GM21360 (cell line): ENCODE measurements around the gene STX7.
"Not testable (repeated sequence)": the region's sequence is repeated elsewhere in the genome, so short reads cannot be mapped to it uniquely, and the experiment has no call there.

Experiments
- ATAC-seq: cut with Tn5 transposase; IDR thresholded peaks from one replicate; pipeline ENCODE4 v1.9.1; 2021; ENCODE audit warnings: mild to moderate bottlenecking, moderate library complexity; ENCODE audit not compliant: unreplicated experiment

The STX7 gene, protein sequence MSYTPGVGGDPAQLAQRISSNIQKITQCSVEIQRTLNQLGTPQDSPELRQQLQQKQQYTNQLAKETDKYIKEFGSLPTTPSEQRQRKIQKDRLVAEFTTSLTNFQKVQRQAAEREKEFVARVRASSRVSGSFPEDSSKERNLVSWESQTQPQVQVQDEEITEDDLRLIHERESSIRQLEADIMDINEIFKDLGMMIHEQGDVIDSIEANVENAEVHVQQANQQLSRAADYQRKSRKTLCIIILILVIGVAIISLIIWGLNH

DNA sequence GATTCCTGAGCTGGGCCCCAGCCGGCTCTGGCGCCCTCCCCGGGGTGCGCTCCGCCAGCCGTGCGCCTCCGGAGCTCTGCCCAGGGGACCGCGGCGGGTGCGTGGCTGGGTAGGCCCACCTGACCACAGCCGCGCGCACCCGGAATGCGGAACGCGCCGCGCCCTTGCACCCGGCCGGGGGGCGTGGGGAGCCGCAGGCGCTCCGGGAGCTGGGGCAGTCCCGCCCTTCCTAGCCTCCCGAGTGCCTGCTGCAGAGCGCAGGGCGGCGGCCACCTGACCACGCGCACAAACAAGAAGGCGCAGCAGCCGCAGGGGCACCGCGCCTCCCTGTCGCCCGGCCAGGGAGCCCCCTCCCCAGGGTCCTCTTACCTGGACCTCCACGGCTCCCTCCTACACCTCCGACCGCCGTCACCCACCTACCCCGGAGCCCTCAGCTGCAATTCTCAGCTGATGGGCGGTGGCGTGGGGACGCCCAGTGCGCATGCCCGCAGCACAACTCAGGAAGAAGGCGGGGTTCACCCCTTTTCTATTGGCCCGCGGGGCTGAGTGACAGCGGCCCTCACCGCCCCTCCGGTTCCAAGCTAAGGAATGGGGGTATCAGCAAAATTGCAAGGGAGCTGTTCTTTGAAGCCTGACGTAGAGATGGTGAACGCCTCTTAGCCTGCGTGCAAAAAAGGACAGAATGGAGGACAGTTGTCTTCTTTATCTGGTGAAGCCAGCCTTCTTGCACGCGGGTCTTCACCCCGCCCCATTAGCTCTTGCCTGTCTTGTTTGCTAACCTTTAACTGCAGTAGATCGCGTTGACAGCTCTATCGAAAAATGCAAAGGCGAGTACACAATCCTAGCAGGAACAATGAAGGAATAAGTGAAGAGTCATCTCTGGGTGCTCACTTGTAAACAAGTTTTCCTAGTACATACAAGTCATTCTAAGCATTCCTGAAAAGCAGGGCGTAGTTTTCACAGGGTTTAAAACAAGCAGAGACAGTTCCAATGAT is at the start of gene STX7:
Gene STX7, minus strand, starts transcription at position 479 of the 995 bp plus-strand sequence. CDS start 9,586 bp downstream, outside the sequence.
- ATAC-seq: peak; percentile 83

DNA sequence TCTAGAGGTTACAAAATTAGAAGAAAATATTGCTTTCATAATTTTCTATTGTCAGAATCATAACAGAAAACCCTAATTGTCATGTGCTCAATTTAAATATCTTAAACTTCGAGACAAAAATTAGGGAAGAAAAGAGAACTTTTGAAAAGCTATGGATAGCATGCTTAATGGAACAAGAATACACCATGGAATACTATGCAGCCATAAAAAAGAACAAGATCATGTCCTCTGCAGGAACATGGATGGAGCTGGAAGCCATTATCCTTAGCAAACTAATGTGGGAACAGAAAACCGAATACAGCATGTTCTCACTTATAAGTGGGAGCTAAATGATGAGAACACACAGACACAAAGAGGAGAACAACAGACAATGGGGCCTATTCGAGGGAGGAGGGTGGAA is 47.2 kb upstream of the STX7 start:
- ATAC-seq: not testable (repeated sequence)

DNA sequence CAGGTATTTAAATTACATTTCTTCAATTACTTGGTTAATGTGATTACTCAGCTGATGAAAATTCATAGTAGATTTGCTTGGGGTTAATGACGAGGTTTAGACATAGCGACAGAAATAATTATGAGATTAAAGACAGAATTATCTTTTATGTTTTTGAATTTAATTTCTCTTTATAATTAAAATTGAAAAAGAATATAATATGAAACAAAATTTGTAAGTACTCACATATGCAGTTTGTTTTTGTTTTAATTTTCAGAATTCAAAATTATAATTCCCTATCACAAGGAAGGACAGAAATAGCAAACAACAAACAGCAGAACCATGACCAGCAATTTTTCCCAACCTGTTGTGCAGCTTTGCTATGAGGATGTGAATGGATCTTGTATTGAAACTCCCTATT is 39.5 kb upstream of the STX7 start, which contains the start of gene TAAR8:
Gene TAAR8, plus strand, starts transcription at position 301 of the 400 bp plus-strand sequence. Its CDS starts 21 bp downstream, at position 322.
- no peak for ATAC-seq

DNA sequence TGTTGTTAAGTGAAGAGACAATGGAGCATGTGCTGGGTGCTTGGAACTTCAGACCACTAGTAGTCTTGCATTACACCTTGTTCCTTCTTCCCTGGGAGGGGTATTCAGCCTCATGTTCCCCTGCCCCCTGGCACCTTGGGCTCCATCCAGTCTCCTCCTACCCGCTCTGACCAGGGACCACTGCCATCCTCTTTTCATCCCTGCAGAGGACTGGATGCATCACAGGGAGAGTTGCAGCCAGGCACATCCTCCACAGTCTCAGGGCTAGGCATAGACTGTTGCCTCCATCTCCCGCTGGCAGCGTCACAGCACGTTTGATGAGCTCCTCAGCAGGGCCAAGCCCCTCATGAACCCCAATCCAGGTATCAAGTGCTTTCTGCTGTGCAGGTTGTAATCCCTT is 38.3 kb upstream of the STX7 start:
- no peak for ATAC-seq

DNA sequence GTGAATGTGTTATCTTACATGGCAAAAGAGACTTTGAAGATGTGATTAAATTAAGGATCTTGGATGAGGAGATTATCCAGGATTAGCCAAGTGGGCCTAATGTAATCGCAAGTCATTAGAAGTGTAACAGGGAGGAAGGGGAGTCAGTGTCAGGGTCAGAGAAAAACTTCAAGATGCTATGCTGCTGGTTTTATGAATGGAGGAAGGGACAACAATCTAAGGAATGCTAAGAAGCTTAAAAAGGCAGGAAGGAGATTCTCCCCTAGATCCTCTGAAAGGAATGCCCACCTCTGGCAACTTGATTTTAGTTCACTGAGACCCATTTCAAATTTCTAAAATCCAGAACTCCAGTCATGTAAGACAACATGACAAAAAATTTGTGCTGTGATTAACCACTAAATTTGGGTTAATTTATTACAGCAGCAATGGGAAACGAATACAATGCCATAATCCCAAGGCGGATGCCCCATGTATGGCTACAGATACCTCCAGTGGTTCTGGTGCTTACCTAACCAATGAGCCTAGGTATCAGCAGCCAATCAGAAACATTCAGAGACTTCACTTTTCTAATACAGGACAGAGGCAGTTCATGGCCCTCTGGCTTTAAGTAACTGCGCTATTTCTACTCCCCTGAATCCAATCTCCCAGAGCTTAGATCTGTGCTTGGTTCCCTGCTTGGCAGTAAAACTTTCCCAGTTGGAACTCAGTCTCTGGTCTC is 36.0 kb upstream of the STX7 start:
- no peak for ATAC-seq

DNA sequence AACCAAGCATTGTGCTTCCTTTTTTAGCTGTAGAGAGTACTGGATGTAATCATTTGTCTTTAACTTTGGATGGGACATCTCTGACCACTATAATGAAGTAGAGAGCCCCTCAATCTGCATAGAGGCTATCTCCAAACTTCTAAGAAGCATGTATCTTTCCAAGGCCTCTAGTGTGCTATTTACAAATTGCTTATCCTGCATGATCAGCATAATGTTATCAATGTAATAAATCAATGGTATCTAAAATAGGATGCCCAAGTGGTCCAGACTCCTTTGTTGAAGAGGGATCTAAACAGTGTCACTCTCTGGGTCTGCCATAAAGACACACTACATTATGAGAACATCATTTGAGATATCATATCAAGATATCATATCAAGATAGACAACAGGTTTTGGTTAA is 31.9 kb upstream of the STX7 start:
- ATAC-seq: no peak

DNA sequence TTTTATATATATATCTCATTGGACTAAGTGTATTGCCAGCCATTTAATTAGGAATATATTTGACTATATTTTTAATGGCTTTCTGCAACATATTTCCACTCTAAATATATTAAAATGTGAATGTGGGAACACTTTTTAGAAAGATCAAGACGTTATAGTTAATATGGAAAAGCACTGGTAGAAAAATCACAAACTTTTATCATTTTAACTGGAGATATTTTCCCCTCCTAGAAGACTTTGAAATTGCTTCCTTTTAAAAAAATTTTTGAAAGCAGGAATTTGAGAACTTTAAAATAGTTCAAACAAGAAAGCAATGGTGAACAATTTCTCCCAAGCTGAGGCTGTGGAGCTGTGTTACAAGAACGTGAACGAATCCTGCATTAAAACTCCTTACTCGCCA is 25.1 kb upstream of the STX7 start, which contains the start of gene TAAR9:
Gene TAAR9, plus strand, starts transcription at position 301 of the 400 bp plus-strand sequence. Its CDS starts 13 bp downstream, at position 314.
- ATAC-seq: no peak

DNA sequence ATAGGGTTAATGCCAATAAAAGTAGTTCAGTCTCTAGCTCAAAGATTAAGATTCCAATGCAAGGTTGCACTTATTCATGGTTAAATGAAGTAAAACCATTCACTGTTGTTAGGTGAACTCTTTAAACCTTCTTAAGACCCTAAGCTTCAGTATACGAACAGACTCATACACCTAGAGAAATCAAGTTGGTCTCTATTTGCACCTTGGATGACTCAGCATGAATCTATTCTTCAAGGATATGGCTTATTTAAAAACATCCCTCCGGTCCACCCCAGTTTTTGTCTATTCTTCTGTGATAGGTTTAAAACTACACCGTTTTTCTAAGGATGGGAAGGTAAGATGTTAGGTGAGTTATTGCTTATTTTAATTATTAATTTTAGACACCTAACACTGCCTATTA is 24.2 kb upstream of the STX7 start:
- ATAC-seq: no peak

DNA sequence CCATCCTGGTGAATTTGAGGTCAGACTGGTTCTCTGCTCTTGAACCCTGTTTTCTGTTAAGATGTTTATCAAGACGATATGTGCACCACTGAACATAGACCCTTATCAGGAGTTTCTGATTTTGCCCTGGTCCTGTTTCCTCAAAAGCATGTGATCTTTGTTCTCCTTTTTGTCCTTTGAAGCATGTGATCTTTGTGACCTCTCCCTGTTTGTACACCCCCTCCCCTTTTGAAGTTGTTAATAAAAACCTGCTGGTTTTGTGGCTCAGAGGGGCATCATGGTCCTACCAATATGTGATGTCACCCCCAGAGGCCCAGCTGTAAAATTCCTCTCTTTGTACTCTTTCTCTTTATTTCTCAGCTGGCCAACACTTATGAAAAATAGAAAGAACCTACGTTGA is 21.6 kb upstream of the STX7 start:
- ATAC-seq: not testable (repeated sequence)

DNA sequence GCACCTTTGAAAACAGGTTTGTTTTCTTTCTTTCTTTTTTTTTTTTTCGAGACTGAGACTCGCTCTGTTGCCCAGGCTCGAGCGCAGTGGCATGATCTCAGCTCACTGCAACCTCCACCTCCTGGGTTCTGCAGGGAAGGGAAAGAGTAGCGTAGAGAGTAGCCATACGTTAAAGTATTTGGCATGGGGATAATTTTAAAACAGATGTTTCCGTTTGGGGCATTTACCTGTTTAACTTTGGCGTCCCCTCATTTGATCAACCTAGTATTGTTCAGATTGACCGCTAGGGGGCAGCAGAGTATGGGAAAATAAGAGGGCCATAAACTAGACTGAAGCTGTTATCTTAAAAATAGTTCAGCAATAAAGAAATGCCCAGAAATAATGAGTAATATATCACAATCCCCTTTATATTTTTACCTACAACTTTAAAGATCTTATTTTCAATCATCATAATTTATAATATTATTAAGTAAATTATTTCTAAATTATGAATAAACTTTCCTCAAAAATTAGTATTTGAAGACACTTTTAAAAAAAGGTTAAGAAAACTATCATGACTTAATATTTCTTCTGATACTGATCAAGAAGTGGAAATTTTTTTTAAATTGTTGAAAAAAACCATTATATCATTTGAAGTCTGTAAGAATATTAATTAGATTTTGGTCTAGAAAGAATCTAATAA is 17.5 kb upstream of the STX7 start:
- peak; percentile 86 for ATAC-seq

DNA sequence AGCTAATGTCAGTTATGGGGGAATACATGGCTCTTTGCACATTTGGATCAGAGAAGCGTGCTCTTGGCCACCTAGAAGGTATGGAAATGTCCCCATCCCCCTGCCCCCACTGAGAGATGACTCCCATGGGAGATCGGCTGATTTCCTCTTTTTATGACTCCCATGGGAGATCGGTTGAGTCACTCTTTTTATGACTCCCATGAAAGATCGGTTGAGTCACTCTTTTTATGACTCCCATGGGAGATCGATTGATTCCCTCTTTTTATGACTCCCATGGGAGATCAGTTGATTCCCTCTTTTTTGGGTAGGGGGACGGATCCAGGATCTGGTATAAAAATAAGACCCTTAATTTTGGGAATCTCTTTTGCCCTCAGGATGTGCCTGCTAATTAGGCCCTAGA is 14.9 kb upstream of the STX7 start:
- no peak for ATAC-seq

DNA sequence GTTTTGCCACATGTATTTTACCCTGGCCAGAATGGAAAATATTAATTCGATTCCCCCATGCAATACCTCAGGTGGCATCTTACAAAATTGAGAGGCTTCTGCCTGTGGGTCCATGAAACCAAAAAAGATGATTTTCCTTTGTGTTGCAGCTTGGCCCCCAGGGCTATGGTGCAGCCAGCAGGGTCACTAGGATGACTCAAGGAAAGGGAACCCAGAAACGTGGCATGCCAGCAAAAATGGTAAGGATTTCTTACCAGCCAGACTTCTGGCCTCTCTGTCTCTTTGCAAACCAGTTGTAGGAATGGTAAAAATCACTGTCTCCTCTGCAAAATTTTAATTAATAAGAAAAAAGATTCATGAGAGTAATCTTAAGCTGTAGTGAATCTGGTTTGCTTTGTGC is 13.5 kb upstream of the STX7 start:
- no peak for ATAC-seq

DNA sequence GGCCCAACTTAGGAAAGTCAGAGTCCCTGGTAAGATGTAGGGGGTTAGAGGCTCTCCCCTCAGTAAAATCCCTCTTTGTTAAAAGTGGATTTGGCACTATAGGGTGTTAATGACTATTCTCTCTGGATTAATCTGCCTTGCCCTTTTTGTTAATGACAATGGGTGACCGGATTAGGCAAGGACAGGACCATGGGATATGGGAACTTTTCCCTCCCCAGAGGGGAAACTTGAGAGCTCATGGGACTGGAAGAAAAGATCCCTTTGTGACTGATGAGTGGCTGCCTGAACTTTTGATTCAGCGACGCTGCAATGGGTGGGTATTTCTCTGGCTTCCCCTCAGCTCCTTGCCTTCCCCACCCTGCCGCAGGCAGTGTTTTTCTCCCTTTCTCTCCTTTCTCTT is 12.9 kb upstream of the STX7 start:
- no peak for ATAC-seq

DNA sequence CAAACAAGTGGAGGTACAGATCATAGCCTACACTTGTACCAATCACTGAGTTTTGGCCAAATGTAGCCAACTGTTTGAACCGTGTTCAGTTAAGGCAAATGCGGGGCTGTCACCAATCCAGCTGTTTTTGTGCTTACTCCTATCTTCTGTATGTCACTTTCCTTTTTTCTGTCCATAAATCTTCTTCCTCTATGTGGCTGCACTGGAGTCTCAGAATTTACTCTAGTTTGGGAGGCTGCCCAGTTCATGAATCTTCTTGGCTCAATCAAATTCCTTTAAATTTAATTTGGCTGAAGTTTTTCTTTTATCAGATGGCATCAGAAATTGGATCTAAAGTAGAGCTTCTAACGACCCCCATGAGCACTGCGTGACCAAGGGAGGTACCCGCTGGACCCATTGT is 11.7 kb upstream of the STX7 start:
- ATAC-seq: no peak

DNA sequence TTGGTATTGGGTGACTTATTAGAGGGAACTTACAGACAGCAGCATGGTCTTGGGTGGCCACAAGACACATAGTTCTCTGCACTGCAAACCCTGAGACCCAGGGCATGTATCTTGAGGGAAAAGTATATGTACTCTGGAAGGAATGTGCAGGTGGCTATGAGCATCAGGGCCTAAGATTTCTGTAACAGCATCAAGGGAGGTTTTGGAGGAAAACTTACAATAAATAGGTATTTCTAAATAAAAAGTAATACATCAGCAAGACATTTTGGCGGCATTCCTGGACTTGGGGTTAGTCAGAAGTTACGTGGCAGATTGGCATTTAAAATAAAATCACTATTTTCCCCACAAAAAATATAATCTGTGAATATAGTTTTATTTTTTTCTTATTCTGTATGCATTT is 8.0 kb upstream of the STX7 start:
- no peak for ATAC-seq

DNA sequence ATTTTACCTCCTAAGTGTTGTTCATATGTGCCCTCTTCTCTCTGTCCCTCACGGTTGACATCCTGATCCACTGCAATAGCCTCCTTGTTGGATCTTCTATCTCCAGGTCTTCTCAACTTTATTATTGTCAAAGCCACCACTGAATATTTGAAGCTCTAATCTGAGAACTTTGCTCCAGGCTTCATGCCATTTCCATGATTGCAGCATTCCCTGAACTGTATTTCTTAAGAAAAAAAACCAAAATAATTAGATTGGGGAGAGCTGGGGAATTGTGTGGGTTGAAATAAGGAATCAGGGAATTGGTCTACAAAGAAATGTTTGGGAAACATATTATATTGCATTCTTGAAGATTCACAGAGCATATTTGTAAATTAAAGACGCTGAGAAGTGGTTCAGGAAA is 2.5 kb upstream of the STX7 start:
- no peak for ATAC-seq

DNA sequence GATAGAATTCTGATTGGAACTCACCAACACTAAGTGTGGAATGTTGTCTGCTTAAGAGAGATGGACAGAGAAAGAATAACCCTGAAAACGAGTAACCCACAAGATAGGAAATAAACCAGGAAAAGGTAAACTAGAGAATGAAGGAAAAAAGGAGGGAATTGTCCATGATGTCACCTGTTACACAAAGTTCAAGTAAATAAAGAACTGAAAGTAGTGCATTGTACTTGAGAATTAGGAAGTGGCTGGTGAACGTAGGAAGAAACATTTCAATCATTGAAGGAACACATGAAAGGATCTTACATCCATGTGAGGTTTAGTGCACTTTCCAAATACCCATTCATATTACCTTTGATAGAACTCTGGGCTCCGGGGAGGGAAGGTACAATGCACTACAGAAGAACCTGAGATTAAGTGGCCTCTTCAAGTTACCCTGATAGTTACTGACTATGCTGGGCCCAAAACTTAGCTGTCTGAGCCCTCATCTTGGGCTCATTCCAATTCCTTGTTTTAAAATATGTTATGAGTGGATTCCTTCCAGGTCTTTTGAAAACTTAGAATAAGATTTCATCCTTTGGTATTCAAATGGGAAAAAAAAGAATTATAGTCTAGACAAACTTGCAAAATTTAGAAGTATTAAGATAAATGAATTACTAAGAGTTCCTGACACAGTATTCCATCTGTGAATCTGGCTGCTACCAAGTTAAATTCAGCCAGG is 1.1 kb upstream of the STX7 start:
- no peak for ATAC-seq

DNA sequence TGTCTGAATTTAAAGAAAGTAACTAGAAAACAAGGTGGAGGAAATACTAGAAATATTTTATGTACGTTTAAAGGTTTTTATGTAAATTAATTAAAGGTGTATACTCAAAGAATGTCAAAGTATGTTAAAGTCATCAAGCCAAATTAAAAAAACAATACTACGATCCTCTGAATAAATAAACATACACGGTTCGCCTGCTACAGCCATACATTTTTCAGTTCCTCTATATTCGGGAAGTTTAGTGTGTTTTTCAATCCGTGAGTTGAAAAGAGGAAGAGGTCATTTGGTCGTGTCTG is 626 bp downstream of the STX7 start:
- ATAC-seq: no peak

DNA sequence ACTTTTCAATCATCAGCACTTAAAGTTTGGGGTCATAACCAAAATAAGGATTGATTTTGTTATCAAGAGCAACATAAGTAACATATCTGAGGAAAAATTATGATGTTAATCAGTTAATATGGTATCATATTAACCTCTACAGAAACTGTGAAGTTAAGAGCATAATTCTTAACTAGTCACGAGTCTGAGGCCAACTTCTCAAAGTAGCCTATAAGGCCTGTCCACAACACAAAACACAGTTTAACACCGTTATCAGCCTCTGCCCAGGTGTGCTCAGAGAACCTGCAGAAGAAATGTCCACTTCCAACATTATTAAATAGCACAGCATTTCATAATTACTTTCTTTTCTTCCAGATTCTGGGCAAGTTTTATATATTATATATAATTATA is 1.1 kb downstream of the STX7 start:
- no peak for ATAC-seq

DNA sequence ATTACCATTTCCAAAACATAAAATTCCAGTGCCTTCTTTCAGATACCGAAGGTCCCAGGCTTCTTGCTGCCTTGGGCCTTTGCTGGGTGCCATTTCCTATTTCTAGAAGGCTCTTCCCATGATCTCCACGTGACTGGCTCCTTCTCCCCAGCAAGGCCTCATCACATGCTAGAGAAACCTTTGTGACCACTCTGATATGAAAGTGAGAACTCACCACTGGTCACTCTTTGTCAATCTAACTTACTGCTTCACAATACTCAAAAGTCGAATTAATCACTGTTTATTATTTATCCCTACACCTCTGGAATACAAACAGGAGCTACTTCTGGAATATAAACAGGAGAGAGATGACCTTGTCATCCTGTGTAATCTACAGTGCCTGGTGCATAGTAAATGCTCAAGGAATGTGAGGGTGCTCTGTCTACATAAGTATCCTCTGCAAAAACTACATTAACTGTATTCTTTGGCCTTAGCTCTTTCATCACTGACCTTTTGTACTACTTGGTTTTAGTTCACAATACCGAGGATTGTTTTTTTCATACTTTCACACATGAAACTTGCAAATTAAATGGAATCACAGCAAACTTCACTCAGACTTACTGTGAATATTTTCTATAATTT is 1.6 kb downstream of the STX7 start:
- ATAC-seq: no peak
